ENCODE data around the gene METTL18.
"Not testable (repeated sequence)": the region's sequence is repeated elsewhere in the genome, so short reads cannot be mapped to it uniquely, and the experiment has no call there.

Gene METTL18

DNA sequence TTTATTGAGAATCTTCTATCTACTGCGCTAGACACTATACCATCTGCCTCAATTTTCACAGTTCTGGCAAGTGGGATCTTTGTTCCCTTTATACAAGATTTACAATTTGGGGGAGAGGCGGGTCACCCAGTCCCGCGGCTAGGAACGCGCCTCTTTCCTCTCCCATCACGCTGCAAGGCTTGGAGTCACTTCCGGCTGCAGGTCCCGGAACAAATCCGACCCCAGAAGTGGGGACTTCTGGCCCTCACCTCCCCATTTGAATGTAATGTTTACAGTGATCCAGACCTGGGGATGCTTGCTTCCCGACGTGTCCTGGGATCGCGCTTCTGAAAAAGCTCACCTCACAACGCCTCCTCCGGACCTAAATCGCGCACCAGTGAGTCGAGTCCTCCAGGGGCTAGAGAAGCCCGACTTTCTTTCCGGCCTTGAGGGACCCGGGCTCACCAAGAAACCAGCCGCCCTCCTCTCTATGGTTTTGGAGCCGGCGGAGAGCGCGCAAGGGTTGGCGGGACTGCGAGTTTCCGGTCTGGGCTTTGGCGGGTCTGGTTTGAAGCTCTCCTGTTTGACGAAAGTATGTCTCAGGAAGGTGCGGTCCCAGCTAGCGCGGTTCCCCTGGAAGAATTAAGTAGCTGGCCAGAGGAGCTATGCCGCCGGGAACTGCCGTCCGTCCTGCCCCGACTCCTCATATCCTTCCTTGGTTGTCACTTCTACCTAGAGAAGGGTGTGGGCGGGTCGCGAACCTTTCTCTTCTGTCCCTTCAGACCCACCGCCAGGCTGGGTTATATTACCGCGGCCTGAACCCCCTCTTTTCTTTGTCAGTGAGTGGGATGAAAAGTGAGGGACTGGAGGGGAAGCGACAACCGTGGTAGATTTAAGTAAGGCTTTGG, at the start of gene METTL18:
METTL18 (minus strand) TSS at position 378 of the 887 bp plus-strand sequence. CDS start 1,212 bp downstream, outside the sequence.
- peak; percentile 98 for DNase-seq (ENCODE audit: low spot score)

DNA sequence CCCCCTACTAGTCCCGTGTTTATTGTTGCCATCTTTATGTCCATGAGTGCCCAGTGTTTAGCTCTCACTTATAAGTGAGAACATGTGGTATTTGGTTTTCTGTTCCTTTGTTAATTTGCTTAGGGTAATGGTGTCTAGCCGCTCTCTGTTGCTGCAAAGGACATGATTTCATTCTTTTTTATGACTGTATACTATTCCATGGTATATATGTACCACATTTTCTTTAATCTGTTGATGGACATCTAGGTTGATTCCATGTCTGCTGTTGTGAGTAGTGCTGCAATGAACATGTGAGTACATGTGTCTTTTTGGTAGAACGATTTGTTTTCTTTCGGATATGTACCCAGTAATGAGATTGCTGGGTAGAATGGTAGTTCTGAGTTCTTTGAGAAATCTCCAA, 44.2 kb upstream of the METTL18 start:
- DNase-seq (ENCODE audit: low spot score) = no peak

DNA sequence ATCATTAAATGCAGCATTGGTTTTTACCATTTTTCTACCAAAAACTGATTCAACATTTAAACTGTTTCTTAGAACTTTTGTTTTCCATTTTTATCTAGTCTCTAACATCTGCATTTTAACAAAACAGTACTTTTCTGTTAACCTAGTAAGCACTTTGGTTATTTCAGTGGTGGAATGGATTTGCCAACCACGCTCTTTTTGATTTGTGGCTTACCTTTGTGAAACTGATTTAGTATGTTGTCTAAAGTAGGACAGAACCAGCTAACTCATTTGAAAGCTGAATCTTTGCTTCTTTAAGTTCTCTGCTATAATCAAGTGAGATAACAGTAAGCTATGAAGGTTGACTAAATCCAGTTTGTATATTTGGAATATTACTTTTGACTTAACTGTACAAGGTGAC, 41.5 kb upstream of the METTL18 start:
- no peak for DNase-seq (ENCODE audit: low spot score)

DNA sequence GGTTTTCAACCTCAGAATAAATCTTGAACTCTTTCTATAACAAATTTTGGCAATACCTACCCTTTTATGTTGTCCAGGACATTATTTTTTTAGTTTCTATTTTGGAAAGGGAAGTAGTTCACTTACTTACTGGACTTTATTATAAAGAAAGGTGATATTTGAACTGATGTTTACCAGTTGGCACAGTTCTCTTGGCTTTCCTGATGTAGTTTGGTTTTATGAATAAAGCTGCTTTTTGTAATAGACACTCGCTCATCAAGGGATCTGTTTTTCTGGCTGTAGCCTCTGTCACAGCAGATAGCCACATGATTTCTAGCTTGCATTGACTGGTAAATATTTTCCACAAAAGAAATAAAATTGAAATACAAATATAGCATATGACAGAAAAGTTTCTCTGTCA, 40.9 kb upstream of the METTL18 start:
- DNase-seq (ENCODE audit: low spot score) = no peak

DNA sequence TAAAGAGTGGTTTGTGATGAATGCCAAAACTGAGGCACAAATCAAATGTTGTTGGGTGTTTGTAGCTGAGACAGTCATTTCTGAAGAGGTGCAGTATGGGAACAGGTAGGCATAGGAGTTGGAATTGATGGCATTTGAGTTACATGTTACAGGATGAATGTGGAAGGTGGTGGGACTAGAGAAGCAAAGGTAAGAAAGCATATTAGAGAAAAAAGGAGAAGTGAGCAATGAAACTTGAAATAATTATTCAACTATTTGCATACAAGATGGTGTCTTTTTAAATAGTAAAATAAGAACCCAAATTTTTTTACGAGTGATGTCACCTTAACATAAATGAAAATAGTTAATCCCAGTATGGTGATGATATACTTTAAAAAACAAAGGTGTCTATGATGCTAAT, 40.2 kb upstream of the METTL18 start:
- no peak for DNase-seq (ENCODE audit: low spot score)

DNA sequence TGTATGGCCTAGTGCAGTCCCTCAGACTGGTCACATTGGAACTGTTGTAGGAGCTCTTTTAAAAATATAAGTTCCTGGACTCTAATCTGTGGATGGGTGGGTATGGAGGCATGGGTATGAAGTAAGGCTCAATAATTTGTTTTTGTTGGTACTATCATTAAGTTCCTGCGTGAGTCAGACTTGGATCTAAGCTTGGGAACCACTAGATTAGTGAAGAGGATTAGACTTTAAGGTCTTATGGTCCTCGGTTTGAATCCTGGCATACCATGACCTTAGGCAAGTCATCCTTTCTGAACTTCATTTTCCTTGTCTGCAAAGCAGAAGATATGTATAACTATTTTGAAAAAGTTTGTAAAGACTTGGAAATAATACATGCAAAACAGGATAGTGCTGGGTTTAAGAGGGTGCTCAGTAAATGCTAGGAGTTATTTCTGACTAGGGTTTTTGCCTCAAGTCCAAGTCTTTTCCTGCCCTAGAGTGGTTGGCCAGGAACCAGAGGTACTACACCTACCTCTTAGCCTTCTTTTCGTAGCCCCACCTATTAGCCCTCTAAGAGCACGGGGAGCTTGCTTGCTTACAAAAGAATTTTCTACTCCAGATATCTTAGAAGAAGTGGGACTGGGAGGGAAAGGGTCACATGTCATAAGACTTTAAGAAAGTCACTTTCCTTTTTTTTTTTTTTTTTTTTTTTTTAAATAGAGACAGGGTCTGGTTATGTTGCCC, 38.6 kb upstream of the METTL18 start:
- DNase-seq (ENCODE audit: low spot score) = no peak

DNA sequence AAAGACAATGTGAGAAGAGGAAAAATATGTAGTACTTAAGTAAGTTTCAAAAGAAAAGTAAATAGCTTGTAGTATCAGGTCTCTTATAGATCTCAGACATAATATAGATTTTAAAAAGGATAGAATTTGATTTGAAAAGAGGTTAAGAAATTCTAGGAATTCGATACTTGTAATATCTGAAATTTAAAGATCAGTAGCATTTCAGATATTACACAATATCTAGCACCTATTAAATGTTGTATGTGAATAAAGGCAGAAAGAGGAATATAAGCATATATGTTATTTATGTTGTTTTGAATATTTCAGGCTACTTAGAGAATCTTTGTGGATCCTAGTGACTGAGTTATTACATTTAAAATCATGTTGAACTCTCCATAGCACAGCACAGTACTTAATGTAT, 35.0 kb upstream of the METTL18 start:
- DNase-seq (ENCODE audit: low spot score) = no peak

DNA sequence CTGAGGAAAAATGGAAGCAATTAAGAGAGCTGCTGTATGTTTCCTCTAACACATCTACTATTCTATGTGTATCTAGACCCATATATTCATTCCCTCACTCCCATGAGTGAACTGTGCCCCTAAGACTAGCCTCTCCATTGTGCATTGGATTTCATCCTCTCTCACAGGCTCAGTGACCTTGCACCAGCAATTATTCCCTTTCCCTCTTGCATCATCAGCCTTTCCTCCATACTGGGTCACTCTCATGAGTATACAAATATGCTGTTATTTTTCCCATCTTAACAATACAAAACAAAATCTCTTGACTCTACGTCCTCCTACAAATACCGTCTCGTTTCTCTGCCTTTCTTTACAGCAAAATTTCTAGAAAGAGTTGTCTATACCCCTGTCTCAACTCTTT, 29.4 kb upstream of the METTL18 start:
- no peak for DNase-seq (ENCODE audit: low spot score)

DNA sequence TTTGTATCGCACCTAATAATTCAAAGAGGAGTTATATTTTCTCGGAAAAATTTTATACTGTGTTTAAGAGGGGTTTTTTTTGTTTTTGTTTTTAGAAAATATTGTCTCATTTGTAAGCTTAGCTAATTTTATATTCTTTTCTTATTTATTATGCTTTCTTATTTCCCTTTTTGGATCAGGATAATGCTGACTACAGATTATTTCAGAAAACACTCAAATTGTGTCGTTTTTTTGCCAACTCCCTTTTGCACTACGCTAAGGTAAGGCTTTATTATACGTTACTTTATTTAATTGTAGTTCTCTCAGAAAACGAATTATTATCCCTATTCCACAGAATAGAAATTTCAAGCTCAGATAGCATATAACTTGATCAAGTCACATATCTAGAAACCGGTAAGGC, 26.8 kb upstream of the METTL18 start:
- no peak for DNase-seq (ENCODE audit: low spot score)

DNA sequence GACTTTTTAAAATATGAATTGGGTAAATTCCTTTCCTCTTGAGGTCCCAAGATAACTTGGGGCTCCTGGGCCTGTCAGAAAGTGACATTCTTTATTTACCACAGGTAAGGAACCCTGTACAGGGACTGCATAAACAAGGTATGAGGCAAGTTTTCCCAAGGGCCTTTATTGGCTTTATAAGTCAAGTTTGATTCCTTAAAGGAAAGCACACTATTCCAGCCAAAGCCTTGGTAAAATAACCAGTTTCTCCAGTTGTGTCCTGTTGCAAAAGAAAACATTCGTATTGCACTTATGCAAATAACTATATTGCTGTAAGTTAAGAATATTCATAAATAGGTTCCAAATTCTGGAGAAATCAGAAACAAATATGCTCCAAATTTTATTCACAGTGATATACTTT, 21.9 kb upstream of the METTL18 start:
- DNase-seq (ENCODE audit: low spot score) = no peak

DNA sequence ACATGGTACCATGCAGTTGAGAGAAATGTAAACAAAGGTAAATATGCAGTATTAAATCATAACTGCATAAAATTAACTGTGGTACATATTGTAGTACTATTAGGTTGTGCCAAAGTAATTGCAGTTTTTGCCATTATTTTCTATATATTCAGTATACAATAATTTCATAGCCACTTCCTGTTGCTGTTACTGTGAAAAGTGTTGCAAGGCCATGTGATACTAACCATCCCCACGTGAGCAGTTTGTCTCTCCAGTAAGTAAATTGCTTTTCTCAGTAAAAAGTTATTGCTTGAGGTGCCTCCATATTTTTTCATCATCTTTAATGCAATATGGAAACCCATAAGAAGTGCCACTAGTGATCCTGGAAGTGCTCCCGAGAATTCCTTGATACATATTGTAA, 19.6 kb upstream of the METTL18 start:
- no peak for DNase-seq (ENCODE audit: low spot score)

DNA sequence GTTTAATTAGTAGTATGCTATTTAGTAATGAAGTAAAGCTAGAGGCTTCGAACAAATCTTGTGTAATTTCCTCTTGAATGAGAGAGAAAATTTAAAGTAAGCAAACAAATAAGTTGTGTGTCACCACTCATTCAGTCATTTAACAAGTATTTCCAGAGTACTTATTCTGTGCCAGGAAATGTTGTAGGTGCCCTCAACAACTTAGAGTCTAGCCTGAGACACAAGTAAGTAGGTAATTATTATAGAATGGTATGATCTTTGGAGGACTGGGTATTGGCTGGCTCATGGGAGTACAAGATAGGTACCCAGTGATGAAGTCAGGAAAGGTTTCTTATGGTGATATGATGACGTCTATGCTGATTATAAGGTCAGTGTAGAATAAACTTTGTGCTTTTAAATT, 17.4 kb upstream of the METTL18 start:
- DNase-seq (ENCODE audit: low spot score) = no peak

DNA sequence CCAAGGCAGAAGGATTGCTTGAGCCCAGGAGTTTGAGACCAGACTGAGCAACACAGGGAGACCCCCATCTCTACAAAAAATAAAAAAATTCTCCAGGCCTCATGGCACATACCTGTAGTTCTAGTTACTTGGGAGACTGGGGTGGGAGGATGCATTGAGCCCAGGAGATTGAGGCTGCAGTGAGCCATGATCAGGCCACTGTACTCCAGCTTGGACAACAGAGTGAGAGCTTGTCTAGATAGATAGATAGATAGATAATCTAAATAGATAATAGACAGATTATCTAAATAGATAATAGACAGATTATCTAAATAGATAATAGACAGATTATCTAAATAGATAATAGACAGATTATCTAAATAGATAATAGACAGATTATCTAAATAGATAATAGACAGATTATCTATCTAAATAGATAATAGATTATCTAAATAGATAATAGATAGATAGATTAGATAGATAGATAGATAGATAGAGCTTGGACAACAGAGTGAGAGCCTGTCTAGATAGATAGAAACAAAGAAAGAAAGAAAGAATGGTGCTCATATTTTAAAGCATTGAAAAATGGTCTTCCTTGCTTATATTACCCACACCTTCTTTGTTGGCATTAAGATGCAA, 16.8 kb upstream of the METTL18 start:
- DNase-seq (ENCODE audit: low spot score) = not testable (repeated sequence)

DNA sequence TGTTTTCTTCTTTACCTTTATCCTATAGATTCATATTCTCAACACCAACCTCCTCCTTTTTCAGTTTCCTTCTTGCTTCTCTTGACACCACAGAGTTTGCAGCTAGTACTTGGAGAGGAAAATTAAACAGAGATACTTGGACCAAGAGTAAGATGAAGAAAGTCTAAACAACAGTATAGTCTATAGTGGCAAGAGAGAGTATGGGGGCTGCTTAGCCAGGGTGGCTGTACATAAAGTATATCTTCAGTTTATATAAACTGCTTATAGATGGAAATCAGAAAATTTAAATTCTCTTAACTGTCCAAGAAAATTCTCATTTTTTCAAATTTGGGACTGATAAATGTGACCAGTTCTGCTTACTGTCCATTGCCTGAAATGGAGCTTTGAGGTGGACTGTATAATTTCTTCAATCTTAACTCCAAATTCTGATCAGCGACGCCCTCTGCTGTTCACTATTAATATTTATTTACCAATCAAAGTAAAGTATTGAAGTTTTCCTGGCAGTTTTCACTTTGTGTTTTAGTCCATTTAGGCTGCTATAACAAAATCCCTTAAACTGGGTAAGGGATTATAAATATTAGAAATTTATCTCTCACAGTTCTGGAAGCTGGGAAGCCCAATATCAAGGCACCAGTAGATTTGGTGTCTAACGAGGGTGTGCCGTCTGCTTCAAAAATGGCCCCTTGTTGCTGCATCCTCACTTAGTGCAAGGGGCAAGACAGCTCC, 14.8 kb upstream of the METTL18 start:
- DNase-seq (ENCODE audit: low spot score) = peak; percentile 66

DNA sequence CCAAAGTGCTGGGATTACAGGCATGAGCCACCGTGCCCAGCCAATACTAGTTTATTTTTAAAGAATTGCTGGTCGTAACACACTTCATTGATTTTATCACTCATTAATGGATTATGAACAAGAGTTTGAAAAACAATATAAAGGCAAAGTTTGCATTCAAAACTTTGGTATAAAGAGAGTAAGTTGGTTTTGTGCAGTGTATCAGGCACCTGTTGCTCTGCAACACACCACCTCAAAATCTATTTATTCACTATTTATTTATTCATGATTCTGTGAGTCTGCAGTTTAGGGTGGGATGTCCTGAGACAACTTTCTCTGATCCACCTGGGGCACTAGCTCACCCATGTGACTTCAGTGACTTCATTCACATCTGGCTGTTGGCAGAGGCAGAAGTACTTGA, 10.2 kb upstream of the METTL18 start:
- no peak for DNase-seq (ENCODE audit: low spot score)

DNA sequence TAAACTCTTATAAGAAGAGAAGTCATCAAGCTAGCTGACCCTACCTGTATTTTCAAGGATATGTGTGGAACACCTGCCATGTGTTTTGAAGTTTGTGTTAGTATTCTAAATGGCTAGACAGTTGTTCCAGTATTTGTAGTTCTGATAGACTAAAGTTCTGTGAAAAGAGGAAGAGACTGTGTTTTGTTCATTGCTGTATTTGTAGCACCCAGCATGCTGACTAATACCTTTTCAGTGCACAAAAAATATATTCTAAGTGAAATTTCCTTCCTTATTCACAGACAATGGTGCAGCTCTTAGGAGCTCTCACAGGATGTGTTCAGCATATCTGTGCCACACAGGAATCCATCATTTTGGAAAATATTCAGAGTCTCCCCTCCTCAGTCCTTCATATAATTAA, 8.2 kb upstream of the METTL18 start:
- DNase-seq (ENCODE audit: low spot score) = no peak

DNA sequence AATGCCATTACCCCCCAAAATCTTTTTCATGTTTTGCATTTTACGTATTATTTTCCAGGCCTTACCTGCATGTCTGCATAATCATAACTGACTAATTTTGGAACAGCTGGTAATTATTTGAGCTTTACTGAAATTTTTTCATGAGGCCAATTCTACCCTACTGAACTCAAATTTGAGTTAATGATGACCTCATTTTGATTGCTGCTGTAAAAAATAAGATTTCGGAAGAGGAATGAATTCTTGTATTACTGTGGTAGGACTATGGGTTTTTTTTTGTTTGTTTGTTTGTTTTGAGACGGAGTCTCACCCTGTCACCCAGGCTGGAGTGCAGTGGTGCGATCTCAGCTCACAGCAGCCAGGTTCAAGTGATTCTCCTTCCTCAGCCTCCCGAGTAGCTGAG, 2.6 kb upstream of the METTL18 start:
- DNase-seq (ENCODE audit: low spot score) = no peak

DNA sequence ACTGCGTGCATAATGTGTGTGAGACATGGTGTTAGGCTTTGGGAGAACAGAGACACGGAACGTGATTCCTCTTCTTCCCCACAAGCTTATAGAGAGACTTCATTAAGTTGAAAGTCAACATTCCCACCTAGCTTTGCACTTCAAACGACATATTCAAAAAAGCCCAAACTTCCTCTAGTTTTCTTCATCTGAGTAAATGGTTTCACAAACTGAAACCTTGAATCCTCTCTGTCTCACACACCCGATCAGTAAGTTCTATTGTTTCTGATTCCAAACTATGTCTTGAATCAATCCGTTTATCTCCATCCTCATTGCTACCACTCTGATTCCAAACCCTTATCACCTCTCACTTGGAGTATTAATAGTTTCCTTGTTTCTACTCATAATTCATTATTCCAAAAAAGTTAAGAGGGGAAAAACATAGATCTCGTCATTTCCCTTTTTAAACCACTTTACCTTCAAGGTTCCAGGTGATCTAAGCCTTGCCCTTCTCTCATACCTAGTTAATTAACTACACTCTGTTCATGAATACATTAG, 1.6 kb upstream of the METTL18 start:
- DNase-seq (ENCODE audit: low spot score) = no peak

DNA sequence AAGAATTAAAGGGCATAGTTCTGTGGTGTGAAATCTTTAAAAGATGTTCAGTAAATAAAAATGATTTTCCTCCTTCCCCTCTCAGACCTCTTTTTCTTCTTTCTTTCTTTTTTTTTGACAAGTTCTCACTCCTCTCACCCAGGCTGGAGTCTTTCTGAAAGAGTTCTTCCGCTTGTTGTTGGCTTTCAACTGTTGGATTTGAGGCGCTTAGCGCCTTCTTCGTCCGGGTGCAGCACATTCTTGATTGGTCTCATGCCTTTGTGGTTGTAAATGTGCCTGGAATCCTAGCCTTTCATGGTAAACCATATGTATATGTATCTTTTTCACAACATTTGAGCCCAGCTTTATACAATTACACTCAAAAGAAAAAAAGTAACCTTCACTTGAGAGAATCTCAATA, 980 bp upstream of the METTL18 start:
- peak; percentile 61 for DNase-seq (ENCODE audit: low spot score)

DNA sequence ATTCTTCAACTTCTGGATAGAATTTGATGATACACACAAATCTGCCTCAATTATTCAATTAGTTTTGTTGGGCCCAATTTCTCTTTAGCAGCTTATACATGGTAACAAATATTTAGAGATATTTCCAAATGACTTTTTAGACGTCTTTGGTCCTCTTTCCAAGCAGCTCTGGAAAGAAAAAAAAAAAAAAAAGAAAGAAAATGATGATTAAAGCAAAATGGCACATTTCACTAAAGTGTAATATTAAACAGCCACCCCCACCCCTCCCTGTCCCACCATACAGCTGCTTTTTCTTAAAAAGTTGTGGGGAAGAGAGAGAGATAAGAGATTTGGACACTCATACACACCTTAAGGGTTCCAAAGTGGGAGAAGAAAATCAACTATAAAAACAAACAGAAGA, 977 bp downstream of the METTL18 start:
- DNase-seq (ENCODE audit: low spot score) = no peak

DNA sequence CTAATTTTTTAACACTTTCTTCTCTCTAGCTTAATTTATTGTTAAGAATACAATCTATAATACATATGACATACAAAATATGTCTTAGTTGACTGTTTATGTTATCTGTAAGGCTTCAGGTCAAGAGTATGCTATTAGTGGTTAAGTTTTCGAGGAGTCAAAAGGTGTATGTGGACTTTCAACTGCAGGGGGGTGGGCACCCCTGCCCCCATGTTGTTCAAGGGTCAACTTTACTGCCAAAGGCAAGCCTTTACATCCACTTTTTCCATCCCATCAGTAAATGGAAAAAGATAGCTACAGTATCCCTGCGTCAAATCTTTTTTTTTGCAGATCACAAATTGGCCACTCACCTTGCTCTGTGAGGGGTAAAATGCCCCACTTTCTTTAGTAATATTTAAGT, 6.3 kb downstream of the METTL18 start:
- DNase-seq (ENCODE audit: low spot score) = no peak

DNA sequence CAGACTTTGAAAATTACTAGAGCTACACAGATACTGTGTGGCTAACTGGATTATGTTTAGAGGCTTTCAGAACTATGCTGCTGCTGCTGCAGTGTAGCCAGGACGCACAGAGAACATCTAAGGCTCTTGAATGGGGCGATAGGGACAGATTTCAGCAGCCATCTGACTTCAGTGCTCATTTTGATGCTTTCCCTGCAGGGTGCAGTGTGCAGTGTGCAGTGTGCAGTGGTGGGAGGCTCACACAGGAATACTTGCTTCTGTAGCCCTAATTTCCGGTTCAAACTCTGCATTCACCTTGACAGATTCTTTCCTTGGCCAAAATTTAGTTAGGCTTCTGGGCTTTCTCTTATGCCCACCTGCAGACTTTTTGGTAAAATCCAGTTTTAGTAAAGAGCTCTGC, 7.7 kb downstream of the METTL18 start:
- DNase-seq (ENCODE audit: low spot score) = no peak

Measured in NAMALWA (cell line).